ENCODE data around the gene UBE2F. TPM values are rescaled to one million over a fixed set of nuclear protein-coding genes. Genes with fewer than 3 reads are reported as not detected.

UBE2F gene
- total and polyA plus RNA-seq, 2 of the 13 experiments (the other 11 are each of a cell fraction or from before 2014, with no cell fraction given), result 35.4 to 73.1 TPM

DNA sequence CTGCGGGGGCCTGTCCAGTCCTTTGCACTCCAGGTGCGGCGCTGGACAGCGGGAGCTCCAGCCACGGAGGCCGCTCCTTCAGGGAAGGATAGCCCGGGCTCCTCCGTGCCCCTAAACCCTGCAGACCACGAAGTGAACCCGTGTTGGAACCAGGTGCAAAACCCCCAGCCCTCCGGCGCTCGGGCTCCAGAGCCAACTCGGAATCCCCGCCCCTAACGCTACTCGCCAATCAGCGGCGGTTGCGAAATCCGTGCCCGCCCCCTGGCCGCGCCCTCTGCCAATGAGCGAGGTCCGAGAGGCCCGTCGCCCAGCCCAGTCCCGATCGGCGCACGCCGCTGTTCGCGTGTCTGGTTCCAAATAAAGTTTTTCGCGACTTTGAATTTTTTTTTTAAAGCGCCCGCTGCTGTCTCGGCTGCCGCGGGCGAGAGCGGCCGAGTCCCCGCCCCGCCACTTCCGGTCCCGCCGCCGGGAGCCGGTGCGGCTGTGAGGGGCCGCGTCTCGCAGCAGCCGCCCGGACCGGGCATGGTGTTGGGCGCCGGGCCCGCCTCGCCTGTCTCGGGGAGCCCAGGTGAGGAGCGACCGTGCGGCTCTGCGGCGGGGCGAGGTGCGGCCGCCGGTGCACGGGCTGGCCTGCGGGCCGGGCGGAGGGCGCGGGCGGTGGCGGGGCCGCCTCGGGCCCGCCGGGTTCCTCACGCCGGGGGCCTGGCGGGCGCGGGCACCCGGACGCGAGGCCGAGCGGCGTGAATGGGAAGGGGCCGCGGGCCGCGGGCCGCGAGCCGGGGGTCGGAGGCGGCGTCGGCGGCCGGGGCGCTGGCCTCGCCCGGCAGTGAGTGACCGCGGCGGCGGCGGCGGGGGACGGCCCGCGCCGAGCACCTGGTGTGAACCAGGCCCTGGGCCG, at the start of gene UBE2F (continued):
- TF ChIP-seq, protein P1, sequence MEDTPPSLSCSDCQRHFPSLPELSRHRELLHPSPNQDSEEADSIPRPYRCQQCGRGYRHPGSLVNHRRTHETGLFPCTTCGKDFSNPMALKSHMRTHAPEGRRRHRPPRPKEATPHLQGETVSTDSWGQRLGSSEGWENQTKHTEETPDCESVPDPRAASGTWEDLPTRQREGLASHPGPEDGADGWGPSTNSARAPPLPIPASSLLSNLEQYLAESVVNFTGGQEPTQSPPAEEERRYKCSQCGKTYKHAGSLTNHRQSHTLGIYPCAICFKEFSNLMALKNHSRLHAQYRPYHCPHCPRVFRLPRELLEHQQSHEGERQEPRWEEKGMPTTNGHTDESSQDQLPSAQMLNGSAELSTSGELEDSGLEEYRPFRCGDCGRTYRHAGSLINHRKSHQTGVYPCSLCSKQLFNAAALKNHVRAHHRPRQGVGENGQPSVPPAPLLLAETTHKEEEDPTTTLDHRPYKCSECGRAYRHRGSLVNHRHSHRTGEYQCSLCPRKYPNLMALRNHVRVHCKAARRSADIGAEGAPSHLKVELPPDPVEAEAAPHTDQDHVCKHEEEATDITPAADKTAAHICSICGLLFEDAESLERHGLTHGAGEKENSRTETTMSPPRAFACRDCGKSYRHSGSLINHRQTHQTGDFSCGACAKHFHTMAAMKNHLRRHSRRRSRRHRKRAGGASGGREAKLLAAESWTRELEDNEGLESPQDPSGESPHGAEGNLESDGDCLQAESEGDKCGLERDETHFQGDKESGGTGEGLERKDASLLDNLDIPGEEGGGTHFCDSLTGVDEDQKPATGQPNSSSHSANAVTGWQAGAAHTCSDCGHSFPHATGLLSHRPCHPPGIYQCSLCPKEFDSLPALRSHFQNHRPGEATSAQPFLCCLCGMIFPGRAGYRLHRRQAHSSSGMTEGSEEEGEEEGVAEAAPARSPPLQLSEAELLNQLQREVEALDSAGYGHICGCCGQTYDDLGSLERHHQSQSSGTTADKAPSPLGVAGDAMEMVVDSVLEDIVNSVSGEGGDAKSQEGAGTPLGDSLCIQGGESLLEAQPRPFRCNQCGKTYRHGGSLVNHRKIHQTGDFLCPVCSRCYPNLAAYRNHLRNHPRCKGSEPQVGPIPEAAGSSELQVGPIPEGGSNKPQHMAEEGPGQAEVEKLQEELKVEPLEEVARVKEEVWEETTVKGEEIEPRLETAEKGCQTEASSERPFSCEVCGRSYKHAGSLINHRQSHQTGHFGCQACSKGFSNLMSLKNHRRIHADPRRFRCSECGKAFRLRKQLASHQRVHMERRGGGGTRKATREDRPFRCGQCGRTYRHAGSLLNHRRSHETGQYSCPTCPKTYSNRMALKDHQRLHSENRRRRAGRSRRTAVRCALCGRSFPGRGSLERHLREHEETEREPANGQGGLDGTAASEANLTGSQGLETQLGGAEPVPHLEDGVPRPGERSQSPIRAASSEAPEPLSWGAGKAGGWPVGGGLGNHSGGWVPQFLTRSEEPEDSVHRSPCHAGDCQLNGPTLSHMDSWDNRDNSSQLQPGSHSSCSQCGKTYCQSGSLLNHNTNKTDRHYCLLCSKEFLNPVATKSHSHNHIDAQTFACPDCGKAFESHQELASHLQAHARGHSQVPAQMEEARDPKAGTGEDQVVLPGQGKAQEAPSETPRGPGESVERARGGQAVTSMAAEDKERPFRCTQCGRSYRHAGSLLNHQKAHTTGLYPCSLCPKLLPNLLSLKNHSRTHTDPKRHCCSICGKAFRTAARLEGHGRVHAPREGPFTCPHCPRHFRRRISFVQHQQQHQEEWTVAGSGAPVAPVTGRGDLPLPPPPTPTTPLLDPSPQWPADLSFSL (CRISPR knock-in tag; IDR thresholded peaks at IDR 0.05), result no peak
- TF ChIP-seq, protein P2, sequence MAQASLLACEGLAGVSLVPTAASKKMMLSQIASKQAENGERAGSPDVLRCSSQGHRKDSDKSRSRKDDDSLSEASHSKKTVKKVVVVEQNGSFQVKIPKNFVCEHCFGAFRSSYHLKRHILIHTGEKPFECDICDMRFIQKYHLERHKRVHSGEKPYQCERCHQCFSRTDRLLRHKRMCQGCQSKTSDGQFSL (CRISPR knock-in tag; IDR thresholded peaks at IDR 0.05), result no peak
- TF ChIP-seq, protein P3, sequence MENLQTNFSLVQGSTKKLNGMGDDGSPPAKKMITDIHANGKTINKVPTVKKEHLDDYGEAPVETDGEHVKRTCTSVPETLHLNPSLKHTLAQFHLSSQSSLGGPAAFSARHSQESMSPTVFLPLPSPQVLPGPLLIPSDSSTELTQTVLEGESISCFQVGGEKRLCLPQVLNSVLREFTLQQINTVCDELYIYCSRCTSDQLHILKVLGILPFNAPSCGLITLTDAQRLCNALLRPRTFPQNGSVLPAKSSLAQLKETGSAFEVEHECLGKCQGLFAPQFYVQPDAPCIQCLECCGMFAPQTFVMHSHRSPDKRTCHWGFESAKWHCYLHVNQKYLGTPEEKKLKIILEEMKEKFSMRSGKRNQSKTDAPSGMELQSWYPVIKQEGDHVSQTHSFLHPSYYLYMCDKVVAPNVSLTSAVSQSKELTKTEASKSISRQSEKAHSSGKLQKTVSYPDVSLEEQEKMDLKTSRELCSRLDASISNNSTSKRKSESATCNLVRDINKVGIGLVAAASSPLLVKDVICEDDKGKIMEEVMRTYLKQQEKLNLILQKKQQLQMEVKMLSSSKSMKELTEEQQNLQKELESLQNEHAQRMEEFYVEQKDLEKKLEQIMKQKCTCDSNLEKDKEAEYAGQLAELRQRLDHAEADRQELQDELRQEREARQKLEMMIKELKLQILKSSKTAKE (CRISPR knock-in tag; IDR thresholded peaks at IDR 0.05; ENCODE audit: borderline replicate concordance), result no peak
- TF ChIP-seq, protein P4, sequence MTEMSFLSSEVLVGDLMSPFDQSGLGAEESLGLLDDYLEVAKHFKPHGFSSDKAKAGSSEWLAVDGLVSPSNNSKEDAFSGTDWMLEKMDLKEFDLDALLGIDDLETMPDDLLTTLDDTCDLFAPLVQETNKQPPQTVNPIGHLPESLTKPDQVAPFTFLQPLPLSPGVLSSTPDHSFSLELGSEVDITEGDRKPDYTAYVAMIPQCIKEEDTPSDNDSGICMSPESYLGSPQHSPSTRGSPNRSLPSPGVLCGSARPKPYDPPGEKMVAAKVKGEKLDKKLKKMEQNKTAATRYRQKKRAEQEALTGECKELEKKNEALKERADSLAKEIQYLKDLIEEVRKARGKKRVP (CRISPR knock-in tag; IDR thresholded peaks at IDR 0.05), result no peak
- peak; percentile 78; the same call in 1 of the 2 replicates for TF ChIP-seq HOXA5 (CRISPR knock-in tag; IDR thresholded peaks at IDR 0.05)
- no peak for TF ChIP-seq ZNF619 (CRISPR knock-in tag; IDR thresholded peaks at IDR 0.05)
- TF ChIP-seq, protein P5, sequence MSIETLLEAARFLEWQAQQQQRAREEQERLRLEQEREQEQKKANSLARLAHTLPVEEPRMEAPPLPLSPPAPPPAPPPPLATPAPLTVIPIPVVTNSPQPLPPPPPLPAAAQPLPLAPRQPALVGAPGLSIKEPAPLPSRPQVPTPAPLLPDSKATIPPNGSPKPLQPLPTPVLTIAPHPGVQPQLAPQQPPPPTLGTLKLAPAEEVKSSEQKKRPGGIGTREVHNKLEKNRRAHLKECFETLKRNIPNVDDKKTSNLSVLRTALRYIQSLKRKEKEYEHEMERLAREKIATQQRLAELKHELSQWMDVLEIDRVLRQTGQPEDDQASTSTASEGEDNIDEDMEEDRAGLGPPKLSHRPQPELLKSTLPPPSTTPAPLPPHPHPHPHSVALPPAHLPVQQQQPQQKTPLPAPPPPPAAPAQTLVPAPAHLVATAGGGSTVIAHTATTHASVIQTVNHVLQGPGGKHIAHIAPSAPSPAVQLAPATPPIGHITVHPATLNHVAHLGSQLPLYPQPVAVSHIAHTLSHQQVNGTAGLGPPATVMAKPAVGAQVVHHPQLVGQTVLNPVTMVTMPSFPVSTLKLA (IDR thresholded peaks at IDR 0.05), result peak; percentile 72
